RWPE2 (cell line): ENCODE measurements around the gene MYD88.
A peak's percentile ranks its signal among the peaks of the same experiment; 100 is the strongest.

ENCODE experiments used
- ATAC-seq: fragments of 200-7000 bp; cut with Tn5 transposase; 3 replicates; pipeline ENCODE4 v1.9.1; 2021; ENCODE audit warnings: low read depth
- DNase-seq: peaks from one replicate; pipeline ENCODE4 v3.0.0-alpha.2; 2020; ENCODE audit warnings: low spot score
- H3K27ac ChIP-seq: fragments of 450-650 bp; 2 replicates; pipeline ENCODE4 v1.5.1; 2017; ENCODE audit warnings: mild to moderate bottlenecking; ENCODE audit not compliant: poor library complexity, severe bottlenecking
- H3K27me3 ChIP-seq: fragments of 250-450 bp; sonication (Bioruptor Pico); 2 replicates; pipeline ENCODE4 v1.5.1; 2021; ENCODE audit warnings: mild to moderate bottlenecking, moderate library complexity; ENCODE audit not compliant: insufficient read depth, poor library complexity, severe bottlenecking
- H3K36me3 ChIP-seq: fragments of 250-450 bp; sonication (Bioruptor Pico); 2 replicates; pipeline ENCODE4 v1.5.1; 2020; ENCODE audit warnings: low read depth, mild to moderate bottlenecking, moderate library complexity
- H3K4me1 ChIP-seq: fragments of 250-450 bp; sonication (Bioruptor Pico); 2 replicates; pipeline ENCODE4 v1.5.1; 2021; ENCODE audit warnings: mild to moderate bottlenecking, moderate library complexity; ENCODE audit not compliant: insufficient read depth, poor library complexity, severe bottlenecking
- H3K4me3 ChIP-seq: fragments of 250-450 bp; sonication (Bioruptor Pico); 2 replicates; pipeline ENCODE4 v1.5.1; 2021; ENCODE audit warnings: mild to moderate bottlenecking, moderate library complexity; ENCODE audit not compliant: severe bottlenecking
- H3K9me3 ChIP-seq: fragments of 250-450 bp; sonication (Bioruptor Pico); 2 replicates; pipeline ENCODE4 v1.5.1; 2021; ENCODE audit warnings: mild to moderate bottlenecking, moderate library complexity; ENCODE audit not compliant: severe bottlenecking
- CTCF ChIP-seq: fragments of 450-650 bp; IDR thresholded peaks from one replicate; pipeline ENCODE4 v1.5.1; 2017; ENCODE audit warnings: mild to moderate bottlenecking, moderate library complexity; ENCODE audit not compliant: poor library complexity, severe bottlenecking

MYD88 gene

GRCh38 chr3:38129058-38129457, 9.4 kb upstream of the MYD88 start:
- Histone ChIP-seq H3K9me3 (no peaks in the 10 kb centered on the region), H3K4me1 (peaks cover 9% of the 10 kb centered on the region), H3K27ac (no peak overlapping the region), H3K4me3 (no peak overlapping the region), H3K27me3 (no peaks in the 10 kb centered on the region), H3K36me3 (peaks cover 88% of the 10 kb centered on the region)
- no peak for ATAC-seq
- DNase-seq: peak; percentile 32
- TF ChIP-seq CTCF: no peak

- Histone ChIP-seq H3K27ac (no peak overlapping the region), H3K27me3 (no peaks in the 10 kb centered on the region), H3K36me3 (peaks cover 82% of the 10 kb centered on the region), H3K4me1 (peaks cover 11% of the 10 kb centered on the region), H3K9me3 (no peaks in the 10 kb centered on the region), H3K4me3 (no peak overlapping the region)
- ATAC-seq: no peak
- no peak for TF ChIP-seq CTCF
- no peak for DNase-seq
These were observed 7.8 kb upstream of the MYD88 start for GRCh38 chr3:38130631-38131065.

- no peak for ATAC-seq
- Histone ChIP-seq H3K4me3 (no peak overlapping the region), H3K4me1 (peaks cover 11% of the 10 kb centered on the region), H3K9me3 (no peaks in the 10 kb centered on the region), H3K27me3 (no peaks in the 10 kb centered on the region), H3K36me3 (peaks cover 80% of the 10 kb centered on the region), H3K27ac (no peak overlapping the region)
- peak; percentile 23 for DNase-seq
- peak; percentile 28 for TF ChIP-seq CTCF
These were observed 6.7 kb upstream of the MYD88 start for GRCh38 chr3:38131621-38132369.

GRCh38 chr3:38133209-38133556, 5.3 kb upstream of the MYD88 start:
- H3K4me3 ChIP-seq: no peak overlapping the region
- no peak for TF ChIP-seq CTCF
- H3K36me3 ChIP-seq: peaks cover 66% of the 10 kb centered on the region
- peak overlapping the region; percentile 21 for H3K27ac ChIP-seq
- ATAC-seq: no peak
- no peaks in the 10 kb centered on the region for H3K9me3 ChIP-seq
- no peak for DNase-seq
- no peaks in the 10 kb centered on the region for H3K27me3 ChIP-seq
- H3K4me1 ChIP-seq: peaks cover 19% of the 10 kb centered on the region
